ENCODE measurements around the gene SLU7.

DNA sequence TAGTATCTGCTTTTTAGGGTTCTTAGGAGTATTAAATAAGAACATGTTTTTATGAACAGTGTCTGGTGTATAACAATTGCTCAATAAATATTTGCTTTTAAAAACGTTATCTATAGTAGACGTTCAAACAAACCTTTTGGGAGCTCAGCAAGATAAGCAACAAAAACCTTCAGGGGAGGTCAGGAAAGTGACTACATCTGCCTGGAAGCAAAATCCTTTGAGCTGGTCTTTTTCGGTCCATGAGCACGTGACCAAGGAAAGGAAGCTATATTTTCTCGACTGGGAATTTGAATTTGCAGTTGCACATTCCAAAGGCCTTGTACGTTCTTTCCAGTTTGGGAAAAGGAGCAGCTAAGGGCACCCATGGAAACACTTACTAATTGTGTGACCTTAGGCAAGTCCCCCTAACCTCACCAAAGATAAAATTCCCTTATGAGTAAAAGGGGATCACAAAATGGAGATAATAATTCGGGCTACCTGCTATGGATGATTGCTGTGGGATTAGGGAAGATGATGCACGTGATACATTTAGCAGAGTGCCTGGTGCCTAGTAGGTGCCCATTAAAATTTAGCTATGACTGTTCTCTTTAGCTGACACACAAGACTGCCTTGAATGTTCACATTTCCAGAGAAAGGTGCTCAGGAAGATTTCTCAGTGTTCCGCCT, 48.1 kb upstream of the SLU7 start:
- TF ChIP-seq, protein P1, sequence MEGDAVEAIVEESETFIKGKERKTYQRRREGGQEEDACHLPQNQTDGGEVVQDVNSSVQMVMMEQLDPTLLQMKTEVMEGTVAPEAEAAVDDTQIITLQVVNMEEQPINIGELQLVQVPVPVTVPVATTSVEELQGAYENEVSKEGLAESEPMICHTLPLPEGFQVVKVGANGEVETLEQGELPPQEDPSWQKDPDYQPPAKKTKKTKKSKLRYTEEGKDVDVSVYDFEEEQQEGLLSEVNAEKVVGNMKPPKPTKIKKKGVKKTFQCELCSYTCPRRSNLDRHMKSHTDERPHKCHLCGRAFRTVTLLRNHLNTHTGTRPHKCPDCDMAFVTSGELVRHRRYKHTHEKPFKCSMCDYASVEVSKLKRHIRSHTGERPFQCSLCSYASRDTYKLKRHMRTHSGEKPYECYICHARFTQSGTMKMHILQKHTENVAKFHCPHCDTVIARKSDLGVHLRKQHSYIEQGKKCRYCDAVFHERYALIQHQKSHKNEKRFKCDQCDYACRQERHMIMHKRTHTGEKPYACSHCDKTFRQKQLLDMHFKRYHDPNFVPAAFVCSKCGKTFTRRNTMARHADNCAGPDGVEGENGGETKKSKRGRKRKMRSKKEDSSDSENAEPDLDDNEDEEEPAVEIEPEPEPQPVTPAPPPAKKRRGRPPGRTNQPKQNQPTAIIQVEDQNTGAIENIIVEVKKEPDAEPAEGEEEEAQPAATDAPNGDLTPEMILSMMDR (IDR thresholded peaks at IDR 0.05): no peak
- no peak for TF ChIP-seq EZH2 (IDR thresholded peaks at IDR 0.05)
- TF ChIP-seq EZH2phosphoT487 (IDR thresholded peaks at IDR 0.05): no peak
